IMR-90 (cell line): ENCODE measurements around the gene CYP46A1. TPM values are rescaled to one million over a fixed set of nuclear protein-coding genes. Genes with fewer than 3 reads are reported as not detected.

Experiments used
- ATAC-seq: fragments of 200-7000 bp; cut with Tn5 transposase; 2 replicates; pipeline ENCODE4 v1.9.1; 2020; ENCODE audit warnings: low read depth, mild to moderate bottlenecking, moderate library complexity
- BruUV-seq: library from RNA; stranded (reverse); fragments of 400-500 nt; replicated peaks from 2 replicates; lab custom pipeline; 2021; lab: Mats Ljungman, UMichigan
- CTCF ChIA-PET: fragments of 300-600 bp; formaldehyde crosslinking; extraction: SDS; loops from one replicate; lab custom pipeline; 2021; ENCODE audit warnings: antibody characterized with exemption; lab: Yijun Ruan, JAX
- POLR2A ChIA-PET: fragments of 300-600 bp; sonication (Branson Sonifier 250); formaldehyde crosslinking; loops from one replicate; lab custom pipeline; 2022; ENCODE audit warnings: antibody characterized with exemption; ENCODE audit not compliant: unreplicated experiment; lab: Charles Lee
- DNase-seq: peaks from one replicate; pipeline ENCODE4 v3.0.0; 2013
- H2AFZ ChIP-seq: replicated peaks from 2 replicates; pipeline ENCODE3; 2013; ENCODE audit warnings: low read length, mild to moderate bottlenecking; ENCODE audit not compliant: poor library complexity
- H2AK5ac ChIP-seq: 2 replicates; pipeline ENCODE4 v1.6.1; 2013; ENCODE audit warnings: low read depth, low read length, inconsistent platforms
- H2AK9ac ChIP-seq: replicated peaks from 2 replicates; pipeline ENCODE3; 2013; ENCODE audit warnings: mild to moderate bottlenecking, low read depth, low read length, moderate library complexity; ENCODE audit not compliant: poor library complexity
- H2BK120ac ChIP-seq: 2 replicates; pipeline ENCODE4 v1.6.1; 2013; ENCODE audit warnings: low read depth, low read length, inconsistent platforms
- H2BK15ac ChIP-seq: 3 replicates; pipeline ENCODE4 v1.6.1; 2013; ENCODE audit warnings: low read depth, low read length, inconsistent platforms
- H2BK20ac ChIP-seq: 2 replicates; pipeline ENCODE4 v1.6.1; 2013; ENCODE audit warnings: low read depth, mild to moderate bottlenecking, inconsistent platforms, low read length, moderate library complexity
- H2BK5ac ChIP-seq: 2 replicates; pipeline ENCODE4 v1.6.1; 2013; ENCODE audit warnings: mild to moderate bottlenecking, low read depth, low read length, inconsistent platforms; ENCODE audit not compliant: poor library complexity, severe bottlenecking
- H3K14ac ChIP-seq: replicated peaks from 2 replicates; pipeline ENCODE4 v1.6.1; 2013; ENCODE audit warnings: low read depth, low read length, inconsistent platforms
- H3K18ac ChIP-seq: 2 replicates; pipeline ENCODE4 v1.6.1; 2013; ENCODE audit warnings: low read depth, low read length, control low read depth
- H3K23ac ChIP-seq: 2 replicates; pipeline ENCODE4 v1.6.1; 2013; ENCODE audit warnings: low read depth, low read length, inconsistent platforms
- H3K27ac ChIP-seq: 2 replicates; pipeline ENCODE4 v1.5.1; 2013; ENCODE audit warnings: mild to moderate bottlenecking, control low read depth, low read length; ENCODE audit not compliant: insufficient read depth
- H3K27me3 ChIP-seq: 2 replicates; pipeline ENCODE4 v1.6.1; 2013; ENCODE audit warnings: low read length; ENCODE audit not compliant: control insufficient read depth, insufficient read depth
- H3K36me3 ChIP-seq: 2 replicates; pipeline ENCODE4 v1.6.1; 2013; ENCODE audit warnings: low read length, mixed read lengths; ENCODE audit not compliant: control insufficient read depth, insufficient read depth
- H3K4ac ChIP-seq: 2 replicates; pipeline ENCODE4 v1.6.1; 2013; ENCODE audit warnings: low read depth, low read length, inconsistent platforms
- H3K4me1 ChIP-seq: 2 replicates; pipeline ENCODE4 v1.6.1; 2013; ENCODE audit warnings: low read length, mixed read lengths; ENCODE audit not compliant: control insufficient read depth, insufficient read depth
- H3K4me2 ChIP-seq: 2 replicates; pipeline ENCODE4 v1.6.1; 2013; ENCODE audit warnings: low read depth, mild to moderate bottlenecking, control low read depth, low read length, moderate library complexity
- H3K4me3 ChIP-seq: 2 replicates; pipeline ENCODE4 v1.5.1; 2013; ENCODE audit warnings: low read depth, mild to moderate bottlenecking, control low read depth, low read length, moderate library complexity; ENCODE audit not compliant: insufficient read depth
- H3K56ac ChIP-seq: 2 replicates; pipeline ENCODE4 v1.6.1; 2013; ENCODE audit warnings: low read length, inconsistent platforms; ENCODE audit not compliant: insufficient read depth; ENCODE audit errors: extremely low read depth
- H3K79me1 ChIP-seq, 2 experiments: 2 replicates each; pipeline ENCODE4 v1.6.1; 2013; ENCODE audit warnings: low read length in 2 of 2, inconsistent platforms in 1 of 2, low read depth in 1 of 2
- H3K9ac ChIP-seq: 2 replicates; pipeline ENCODE4 v1.6.1; 2013; ENCODE audit warnings: low read depth, low read length, control low read depth
- H3K9me1 ChIP-seq: 2 replicates; pipeline ENCODE4 v1.6.1; 2013; ENCODE audit warnings: low read length, inconsistent platforms; ENCODE audit not compliant: insufficient read depth
- H3K9me3 ChIP-seq: 2 replicates; pipeline ENCODE4 v1.6.1; 2013; ENCODE audit warnings: low read length; ENCODE audit not compliant: control insufficient read depth, insufficient read depth
- H4K20me1 ChIP-seq: 2 replicates; pipeline ENCODE4 v1.6.1; 2013; ENCODE audit warnings: low read length, inconsistent platforms; ENCODE audit not compliant: insufficient read depth
- H4K5ac ChIP-seq: 2 replicates; pipeline ENCODE4 v1.6.1; 2013; ENCODE audit warnings: mild to moderate bottlenecking, low read depth, low read length, control low read depth
- H4K8ac ChIP-seq, 2 experiments: 2 replicates each; pipeline ENCODE4 v1.6.1; 2013; ENCODE audit warnings: low read depth in 2 of 2, low read length in 2 of 2, control low read depth in 1 of 2, inconsistent platforms in 1 of 2
- H4K91ac ChIP-seq: 2 replicates; pipeline ENCODE4 v1.6.1; 2013; ENCODE audit warnings: low read depth, low read length, inconsistent platforms; ENCODE audit not compliant: insufficient read depth
- CEBPB ChIP-seq: IDR thresholded peaks from 2 replicates; pipeline ENCODE4 v1.6.1; 2012; ENCODE audit warnings: low read depth, low read length, improper control_type of control experiment
- WGBS, 2 experiments: methylation state at CpG; one replicate each; pipeline versions ENCODE4 v1.1.5 to v1.1.7; 2013; ENCODE audit warnings: missing lambda C conversion rate in 2 of 2; ENCODE audit not compliant: insufficient read length in 1 of 2; ENCODE audit errors: extremely low coverage in 2 of 2; 5-methylcytosine and 5-hydroxymethylcytosine counted together
- dilution Hi-C: fragments of 300-500 bp; cut with HindIII; formaldehyde crosslinking; loops from one replicate; pipeline ENCODE4 v1.14.3; 2018; ENCODE audit warnings: low sequenced_read_pairs; ENCODE audit not compliant: unreplicated experiment
- in situ Hi-C: fragments of 300-500 bp; cut with MboI; formaldehyde crosslinking; loops from 3 replicates; pipeline ENCODE4 v1.14.3; 2019; ENCODE audit warnings: low sequenced_read_pairs, inconsistent platforms, mixed read lengths
- intact Hi-C: fragments of 100-400 bp; cut with micrococcal nuclease; formaldehyde crosslinking; loops from 2 replicates; pipeline ENCODE4 v1.10.0; 2022
- polyA plus RNA-seq, 3 experiments: library from polyadenylated mRNA; depleted of rRNA; stranded (reverse); fragments of >200 nt; gene quantifications; 2 replicates each; pipeline ENCODE4 v1.2.3, GENCODE V29; 2012; ENCODE audit warnings: low replicate concordance in 1 of 3
- total RNA-seq: library from RNA; depleted of rRNA; stranded (reverse); fragments of >200 nt; gene quantifications from 2 replicates; pipeline ENCODE4 v1.2.3, GENCODE V29; 2012
- TF ChIP-seq, protein P1 (sequence below): fragments of 150-350 bp; IDR thresholded peaks from 2 replicates; pipeline ENCODE4 v1.6.1; 2017; ENCODE audit warnings: mild to moderate bottlenecking, antibody characterized with exemption, low read length, low read depth

The CYP46A1 gene
- total and polyA plus RNA-seq, 2 of the 4 experiments (the other 2 are of a cell fraction) = 0.18 to 0.31 TPM

DNA sequence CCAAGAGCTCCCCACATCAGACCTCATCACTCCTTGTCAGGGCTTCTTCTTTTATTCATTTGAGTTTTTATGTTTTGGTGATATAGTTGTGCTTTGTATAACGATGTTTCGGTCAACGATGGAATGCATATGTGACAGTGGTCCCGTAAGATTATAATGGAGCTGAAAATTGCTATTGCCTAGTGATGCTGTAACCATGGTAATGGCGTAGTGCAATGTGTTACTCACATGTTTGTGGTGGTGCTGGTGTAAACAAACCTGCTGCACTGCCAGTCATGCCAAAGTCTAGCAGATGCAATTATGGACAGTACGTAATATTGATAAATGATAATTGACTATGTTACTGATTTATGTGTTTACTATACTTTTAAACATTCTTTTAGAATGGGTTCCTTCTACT is 16.3 kb downstream of the CYP46A1 start:
- H2BK15ac ChIP-seq = no peak overlapping the region
- no peak overlapping the region for H3K4ac ChIP-seq
- no peak overlapping the region for H3K14ac ChIP-seq
- H3K36me3 ChIP-seq = no peaks in the 10 kb centered on the region
- peaks cover 10% of the 10 kb centered on the region for H3K9me3 ChIP-seq
- no peaks in the 10 kb centered on the region for H3K9me1 ChIP-seq
- H3K9ac ChIP-seq = no peak overlapping the region
- intact Hi-C loops (no loop called here), in situ Hi-C loops (no loop called here), dilution Hi-C loops (no loop called here)
- BruUV-seq = no TSS peak
- no peak overlapping the region for H3K27ac ChIP-seq
- no peak overlapping the region for H3K23ac ChIP-seq
- ChIA-PET CTCF (no interaction called here), POLR2A (no interaction called here)
- peaks cover 17% of the 10 kb centered on the region for H3K27me3 ChIP-seq
- H4K20me1 ChIP-seq = no peaks in the 10 kb centered on the region
- 89% methylated on average over 5 of the region's 6 CpGs; no CpG with 5 or more reads in 1 of the 2 experiments for WGBS, 2 experiments
- DNase-seq (no peak), ATAC-seq (no peak)
- TF ChIP-seq CEBPB = no peak
- TF ChIP-seq, protein P1, sequence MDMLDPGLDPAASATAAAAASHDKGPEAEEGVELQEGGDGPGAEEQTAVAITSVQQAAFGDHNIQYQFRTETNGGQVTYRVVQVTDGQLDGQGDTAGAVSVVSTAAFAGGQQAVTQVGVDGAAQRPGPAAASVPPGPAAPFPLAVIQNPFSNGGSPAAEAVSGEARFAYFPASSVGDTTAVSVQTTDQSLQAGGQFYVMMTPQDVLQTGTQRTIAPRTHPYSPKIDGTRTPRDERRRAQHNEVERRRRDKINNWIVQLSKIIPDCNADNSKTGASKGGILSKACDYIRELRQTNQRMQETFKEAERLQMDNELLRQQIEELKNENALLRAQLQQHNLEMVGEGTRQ = no peak
- H2AFZ ChIP-seq = no peak overlapping the region
- no peak overlapping the region for H2BK20ac ChIP-seq
- no peak overlapping the region for H2AK9ac ChIP-seq
- H3K4me2 ChIP-seq = no peak overlapping the region
- H4K8ac ChIP-seq = no peak overlapping the region
- H3K18ac ChIP-seq = no peak overlapping the region
- no peak overlapping the region for H2AK5ac ChIP-seq
- H4K91ac ChIP-seq = no peak overlapping the region
- no peak overlapping the region for H2BK5ac ChIP-seq
- H2BK120ac ChIP-seq = no peak overlapping the region
- H4K5ac ChIP-seq = no peak overlapping the region
- no peaks in the 10 kb centered on the region for H3K4me1 ChIP-seq
- H3K56ac ChIP-seq = no peak overlapping the region
- no peak overlapping the region for H3K4me3 ChIP-seq
- no peaks in the 10 kb centered on the region for H3K79me1 ChIP-seq
